SU-DHL-6 (cell line): ENCODE results near the gene HIVEP2.

ENCODE experiments used
- H2AFZ ChIP-seq: fragments of 200-600 bp; sonication (generic); 2 replicates; pipeline ENCODE4 v1.6.1; 2014; ENCODE audit warnings: low read depth, mild to moderate bottlenecking, moderate library complexity, mixed read lengths, antibody characterized with exemption, low read length; ENCODE audit not compliant: severe bottlenecking
- H3F3A ChIP-seq: fragments of 200-600 bp; shearing (Covaris generic); 2 replicates; pipeline ENCODE4 v1.6.0; 2016; ENCODE audit warnings: antibody characterized with exemption, mild to moderate bottlenecking; ENCODE audit not compliant: insufficient read depth
- H3K27ac ChIP-seq: fragments of 200-600 bp; sonication (generic); 2 replicates; pipeline ENCODE4 v1.5.1; 2016; ENCODE audit warnings: low read depth, mild to moderate bottlenecking, low read length, moderate library complexity, mixed read lengths
- H3K27me3 ChIP-seq: fragments of 200-600 bp; sonication (generic), shearing (Covaris generic); 2 replicates; pipeline ENCODE4 v1.6.0; 2014; ENCODE audit warnings: mild to moderate bottlenecking, low read length
- H3K36me3 ChIP-seq: fragments of 200-600 bp; sonication (generic); 2 replicates; pipeline ENCODE4 v1.6.1; 2014; ENCODE audit warnings: mild to moderate bottlenecking, low read length, mixed read lengths
- H3K4me2 ChIP-seq: fragments of 300-600, 200-600 bp; shearing (Covaris generic), sonication (generic); 2 replicates; pipeline ENCODE4 v1.6.0; 2014; ENCODE audit warnings: low read length, low read depth, mild to moderate bottlenecking; ENCODE audit not compliant: poor library complexity, severe bottlenecking
- H3K4me3 ChIP-seq: fragments of 200-600 bp; sonication (generic); 2 replicates; pipeline ENCODE4 v1.5.1; 2014; ENCODE audit warnings: antibody characterized with exemption, low read length, mild to moderate bottlenecking, mixed read lengths; ENCODE audit not compliant: insufficient read depth, poor library complexity, severe bottlenecking
- H3K79me2 ChIP-seq: fragments of 200-600 bp; sonication (generic); 2 replicates; pipeline ENCODE4 v1.6.1; 2014; ENCODE audit warnings: mild to moderate bottlenecking, low read length, moderate library complexity; ENCODE audit not compliant: insufficient read depth
- H3K9ac ChIP-seq: fragments of 200-600 bp; sonication (generic); 2 replicates; pipeline ENCODE4 v1.7.0; 2014; ENCODE audit warnings: mild to moderate bottlenecking, low read length
- H3K9me2 ChIP-seq: fragments of 200-600 bp; sonication (generic); replicated peaks from 2 replicates; pipeline ENCODE4 v1.6.1; 2014; ENCODE audit warnings: low read length; ENCODE audit not compliant: insufficient read depth
- H3K9me3 ChIP-seq: fragments of 200-600 bp; sonication (generic); 2 replicates; pipeline ENCODE4 v1.6.1; 2014; ENCODE audit warnings: low read length, mixed read lengths; ENCODE audit not compliant: insufficient read depth
- H4K20me1 ChIP-seq: fragments of 200-600 bp; sonication (generic); 2 replicates; pipeline ENCODE4 v1.6.1; 2014; ENCODE audit warnings: low read depth, mild to moderate bottlenecking, antibody characterized with exemption, low read length, moderate library complexity, mixed read lengths
- CTCF ChIP-seq: fragments of 200-600 bp; sonication (generic); IDR thresholded peaks from one replicate; pipeline ENCODE4 v1.5.1; 2017; ENCODE audit warnings: antibody characterized with exemption, mild to moderate bottlenecking, low read length, moderate library complexity; ENCODE audit not compliant: insufficient read depth, poor library complexity, severe bottlenecking
- EZH2phosphoT487 ChIP-seq: fragments of 200-600 bp; sonication (generic), shearing (Covaris generic); conservative IDR thresholded peaks from 2 replicates; pipeline ENCODE4 v1.6.1; 2018; ENCODE audit warnings: mild to moderate bottlenecking, antibody characterized with exemption, low read length, moderate library complexity, mixed read lengths

Gene HIVEP2

GRCh38 chr6:142843361-142843760 lies 101.6 kb downstream of the HIVEP2 start:
- no peaks in the 10 kb centered on the region for H3K9me3 ChIP-seq
- no peaks in the 10 kb centered on the region for H4K20me1 ChIP-seq
- H2AFZ ChIP-seq, result no peak overlapping the region
- peak overlapping the region; percentile 79 for H3K4me2 ChIP-seq
- no peak overlapping the region for H3K4me3 ChIP-seq
- no peaks in the 10 kb centered on the region for H3K27me3 ChIP-seq
- H3K79me2 ChIP-seq, result no peaks in the 10 kb centered on the region
- 0 out of 2 replicates have a peak, but pooled peaks cover 9% of the 10 kb centered on the region for H3F3A ChIP-seq
- TF ChIP-seq CTCF (no peak), EZH2phosphoT487 (no peak)
- peak overlapping the region; percentile 35 for H3K9ac ChIP-seq
- no peaks in the 10 kb centered on the region for H3K9me2 ChIP-seq
- no peaks in the 10 kb centered on the region for H3K36me3 ChIP-seq
- H3K27ac ChIP-seq, result no peak overlapping the region

- Histone ChIP-seq H3K27ac (no peak overlapping the region), H3K4me3 (peak overlapping the region; percentile 8)
Observed at GRCh38 chr6:142842418-142843261, 102.3 kb downstream of the HIVEP2 start.

GRCh38 chr6:142841915-142842314 lies 103.1 kb downstream of the HIVEP2 start:
- TF ChIP-seq CTCF, result no peak
- no peak for TF ChIP-seq EZH2phosphoT487
- H3F3A ChIP-seq, result no peaks in the 10 kb centered on the region
- no peaks in the 10 kb centered on the region for H4K20me1 ChIP-seq
- H3K36me3 ChIP-seq, result no peaks in the 10 kb centered on the region
- no peak overlapping the region for H2AFZ ChIP-seq
- H3K27me3 ChIP-seq, result no peaks in the 10 kb centered on the region
- no peak overlapping the region for H3K9ac ChIP-seq
- H3K27ac ChIP-seq, result no peak overlapping the region
- no peaks in the 10 kb centered on the region for H3K9me3 ChIP-seq
- H3K9me2 ChIP-seq, result no peaks in the 10 kb centered on the region
- H3K79me2 ChIP-seq, result no peaks in the 10 kb centered on the region
- H3K4me3 ChIP-seq, result no peak overlapping the region
- H3K4me2 ChIP-seq, result peak overlapping the region; percentile 79

More at GRCh38 chr6:142842418-142843261, 102.3 kb downstream of the HIVEP2 start:
- 0 out of 2 replicates have a peak, but pooled peaks cover 6% of the 10 kb centered on the region for H3F3A ChIP-seq
- no peak overlapping the region for H2AFZ ChIP-seq
- TF ChIP-seq EZH2phosphoT487 (no peak), CTCF (no peak)
- H3K36me3 ChIP-seq, result no peaks in the 10 kb centered on the region
- no peaks in the 10 kb centered on the region for H3K9me3 ChIP-seq
- H3K9me2 ChIP-seq, result no peaks in the 10 kb centered on the region
- H4K20me1 ChIP-seq, result no peaks in the 10 kb centered on the region
- no peaks in the 10 kb centered on the region for H3K79me2 ChIP-seq
- no peaks in the 10 kb centered on the region for H3K27me3 ChIP-seq
- peak overlapping the region; percentile 79 for H3K4me2 ChIP-seq
- H3K9ac ChIP-seq, result peak overlapping the region; percentile 35
